GM18519 (cell line): Measurements from ENCODE around the gene SDK1.

ENCODE experiments used
- ATAC-seq: cut with Tn5 transposase; IDR thresholded peaks from one replicate; pipeline ENCODE4 v1.9.1; 2021; ENCODE audit warnings: mild to moderate bottlenecking, moderate library complexity; ENCODE audit not compliant: unreplicated experiment, low FRiP score

SDK1 gene

GRCh38 chr7:3446786-3447185, 145.7 kb downstream of the SDK1 start:
- ATAC-seq: no peak

DNA sequence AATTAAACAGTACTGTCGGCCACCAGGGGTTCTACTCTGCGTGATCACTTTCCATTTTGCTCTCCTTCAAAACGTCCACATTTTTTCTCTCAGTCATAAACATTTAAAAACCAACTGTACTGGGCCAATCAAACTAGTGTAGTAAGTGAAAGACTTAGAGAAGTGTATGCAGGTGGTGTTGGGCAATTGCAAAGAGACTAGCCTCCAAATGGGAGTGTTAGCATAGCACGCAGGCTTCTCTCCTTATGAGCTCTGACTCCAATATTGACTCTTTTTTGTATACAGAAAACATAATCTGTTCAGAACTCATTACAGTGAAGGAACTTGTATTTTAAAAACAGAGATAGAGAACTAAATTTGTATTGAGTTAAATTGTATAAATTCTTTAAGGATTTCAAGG, 150.6 kb downstream of the SDK1 start:
- ATAC-seq: no peak

- no peak for ATAC-seq
Observed at GRCh38 chr7:3453398-3453797, 152.3 kb downstream of the SDK1 start.

DNA sequence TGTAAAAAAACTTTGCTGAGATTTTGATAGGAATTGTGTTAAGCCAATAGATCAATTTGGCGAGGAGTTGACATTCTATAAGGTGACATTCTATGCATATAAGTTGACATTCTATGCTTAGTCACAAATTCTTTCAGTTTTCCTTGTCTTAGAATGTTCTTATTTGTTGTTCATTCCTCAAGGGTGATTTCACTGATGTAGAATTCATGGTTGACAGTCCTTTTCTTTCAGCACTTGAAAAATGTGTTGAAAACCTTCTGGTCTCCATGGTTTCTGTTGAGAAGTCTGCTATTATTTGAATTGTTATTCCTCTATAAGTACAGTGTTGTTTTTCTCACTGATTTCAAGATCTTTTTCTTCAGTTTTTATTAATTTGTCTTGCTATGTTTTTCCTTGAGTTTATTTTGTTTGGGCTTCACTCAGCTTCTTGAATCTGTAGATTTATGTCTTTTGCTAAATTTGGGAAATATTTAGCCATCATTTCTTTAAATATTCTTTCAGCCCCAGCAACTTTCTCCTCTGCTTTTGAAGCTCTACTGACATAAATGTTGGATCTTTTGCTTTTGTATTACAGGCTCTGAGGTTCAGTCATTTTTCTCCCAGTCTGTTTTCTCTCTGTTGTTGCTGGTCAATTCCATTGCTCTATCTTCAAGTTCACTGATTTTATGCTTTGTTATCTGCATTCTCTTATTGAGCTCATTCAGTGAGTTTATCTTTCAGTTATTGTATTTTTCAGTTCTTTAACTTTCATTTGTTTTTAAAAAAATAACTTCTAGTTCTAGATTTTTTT, 154.9 kb downstream of the SDK1 start:
- no peak for ATAC-seq

DNA sequence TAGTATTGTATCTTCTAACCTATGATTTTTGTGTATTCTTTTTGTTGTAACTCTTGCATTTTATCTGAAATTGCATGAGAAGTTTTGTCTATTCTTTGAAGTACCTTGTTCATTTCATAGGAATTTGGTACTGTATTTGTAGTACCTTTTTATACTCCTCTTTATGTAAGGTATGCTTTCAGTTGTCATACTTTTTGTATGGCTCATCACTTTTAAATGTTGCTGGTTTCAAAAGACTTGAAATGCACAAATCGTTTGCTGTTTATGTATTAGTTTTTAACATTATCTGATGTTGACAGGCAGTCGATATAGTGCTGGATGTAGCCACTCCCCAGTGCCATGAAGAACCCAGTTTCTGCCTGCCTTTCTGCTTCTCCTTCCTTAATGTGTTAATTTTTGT, 158.1 kb downstream of the SDK1 start:
- no peak for ATAC-seq

- no peak for ATAC-seq
Observed at GRCh38 chr7:3461923-3462322, 160.9 kb downstream of the SDK1 start.

- ATAC-seq: no peak
Observed at GRCh38 chr7:3463696-3464095, 162.6 kb downstream of the SDK1 start.

DNA sequence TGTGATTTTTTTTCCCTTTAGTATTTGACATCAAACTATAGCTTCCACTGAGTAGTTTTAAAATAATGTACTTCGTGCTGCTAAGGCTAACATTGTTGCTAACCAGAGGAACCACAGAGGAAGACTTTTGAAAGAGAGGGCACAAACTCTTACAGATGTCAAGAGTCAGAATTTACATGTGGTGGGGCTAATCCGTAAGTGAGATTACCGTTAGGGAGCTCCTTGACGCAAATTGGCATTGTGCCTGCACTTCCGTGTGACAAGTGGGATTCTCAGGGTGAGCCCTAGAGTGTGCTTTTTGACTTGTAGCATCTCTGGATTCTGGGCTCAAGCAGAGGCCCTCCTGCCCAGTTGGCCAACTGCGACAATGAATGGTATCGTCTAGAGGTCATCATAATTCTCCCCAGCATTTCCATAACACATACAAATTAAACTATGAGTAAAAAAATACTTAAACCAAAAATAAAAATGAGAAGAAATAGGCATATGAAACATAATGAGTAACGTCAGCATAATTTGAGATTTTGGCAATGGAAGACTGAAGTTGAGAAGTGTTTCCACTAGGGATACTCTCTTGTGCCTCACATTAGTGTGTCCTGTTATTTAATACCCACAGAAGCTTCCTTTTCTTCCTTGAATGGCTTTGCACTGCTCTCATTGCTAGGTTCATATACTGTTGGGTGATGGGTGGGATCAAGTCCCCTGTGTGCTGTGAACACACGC, 164.0 kb downstream of the SDK1 start:
- no peak for ATAC-seq

DNA sequence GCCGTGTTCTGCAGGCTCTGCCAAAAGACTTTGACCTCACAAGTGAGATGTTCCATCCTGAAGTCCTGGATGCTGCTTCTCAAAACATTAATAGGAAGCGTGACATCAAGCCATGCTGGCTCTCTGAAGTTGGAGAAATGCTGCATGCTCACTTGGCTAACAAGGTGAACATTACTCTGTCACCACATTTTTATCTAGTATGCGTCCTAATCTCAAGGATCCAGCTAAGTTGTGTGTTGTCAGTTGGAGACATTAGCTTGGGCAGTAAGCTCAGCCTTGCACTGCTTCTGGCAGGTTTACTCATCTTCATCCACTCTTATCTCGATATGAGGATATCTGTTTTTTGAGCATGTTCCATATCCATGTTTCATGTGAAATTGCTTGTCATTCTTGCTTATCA, 165.2 kb downstream of the SDK1 start:
- ATAC-seq: no peak

- ATAC-seq: no peak
Observed at GRCh38 chr7:3469641-3470040, 168.6 kb downstream of the SDK1 start.

DNA sequence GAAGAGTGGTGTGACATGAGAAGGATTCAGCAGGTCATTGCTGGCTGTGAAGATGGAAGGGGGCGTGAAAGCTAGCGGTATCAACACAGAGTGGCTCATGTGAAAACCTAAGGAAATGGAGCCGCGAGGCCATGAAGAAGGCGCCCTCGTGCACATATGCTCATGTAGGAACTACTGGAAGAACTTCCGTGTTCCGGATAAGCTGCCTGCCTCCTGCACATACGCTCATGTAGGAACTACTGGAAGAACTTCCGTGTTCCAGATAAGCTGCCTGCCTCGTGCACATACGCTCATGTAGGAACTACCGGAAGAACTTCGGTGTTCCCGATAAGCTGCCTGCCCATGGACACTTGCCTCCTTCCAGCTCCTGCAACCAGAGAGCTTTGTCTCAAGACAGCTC, 179.1 kb downstream of the SDK1 start:
- no peak for ATAC-seq

- no peak for ATAC-seq
Observed at GRCh38 chr7:3481435-3481834, 180.4 kb downstream of the SDK1 start.

DNA sequence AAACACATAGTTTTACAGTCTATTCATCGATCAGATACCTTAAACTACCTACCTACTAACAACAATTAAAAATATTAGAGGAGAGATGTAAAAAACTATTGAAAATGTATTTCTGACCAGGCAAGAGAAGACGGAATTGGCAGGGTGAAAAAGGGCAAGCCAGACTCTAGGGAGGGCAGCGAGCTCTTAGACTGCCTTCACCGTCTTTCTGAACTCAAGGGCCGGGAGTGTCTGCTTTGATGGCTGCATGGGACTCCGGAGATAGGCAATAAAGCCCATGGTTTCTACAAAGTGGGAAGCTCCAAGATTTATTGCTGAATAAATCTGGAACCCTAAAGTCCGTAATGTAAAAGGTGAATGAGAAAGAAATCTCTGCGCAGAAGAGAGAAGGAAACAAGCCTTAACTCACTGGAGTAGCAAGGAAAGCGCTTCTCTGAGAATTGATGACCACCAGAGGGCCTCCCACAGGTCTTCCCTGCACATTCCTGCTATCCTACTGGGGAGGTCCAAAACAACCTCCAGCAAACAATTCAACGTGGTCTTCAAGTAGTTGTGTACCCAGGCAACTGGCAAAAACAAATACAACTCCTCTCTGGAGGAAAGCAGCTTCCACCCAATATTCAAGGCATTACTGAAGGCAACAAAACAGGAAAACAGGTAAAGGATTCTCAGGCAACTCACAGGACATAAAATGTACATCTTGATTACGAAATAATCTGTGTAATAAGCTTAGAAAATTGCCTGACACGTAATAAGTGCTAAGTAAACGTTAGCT, 181.3 kb downstream of the SDK1 start:
- no peak for ATAC-seq

- no peak for ATAC-seq
Observed at GRCh38 chr7:3486841-3487240, 185.8 kb downstream of the SDK1 start.

DNA sequence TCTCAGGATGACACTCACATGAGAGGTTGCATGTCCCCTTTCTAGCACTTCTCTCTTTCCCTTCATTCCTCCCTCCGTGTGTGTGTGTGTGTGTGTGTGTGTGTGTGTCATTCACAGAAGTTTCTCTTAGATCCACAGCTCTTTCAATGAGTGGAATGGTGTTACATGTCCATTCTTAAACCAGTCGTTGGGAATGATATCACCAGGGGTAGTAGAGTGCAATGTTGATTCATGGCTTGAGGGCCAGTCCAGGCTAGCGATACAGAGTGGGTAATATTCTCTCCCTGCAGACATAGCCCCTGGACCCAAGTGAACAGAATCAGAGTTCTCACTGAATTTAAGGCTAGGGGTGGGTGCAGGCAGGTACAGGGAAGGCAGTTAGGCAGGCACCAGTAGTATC, 187.8 kb downstream of the SDK1 start:
- no peak for ATAC-seq

GRCh38 chr7:3493499-3493898, 192.4 kb downstream of the SDK1 start:
- ATAC-seq: no peak

DNA sequence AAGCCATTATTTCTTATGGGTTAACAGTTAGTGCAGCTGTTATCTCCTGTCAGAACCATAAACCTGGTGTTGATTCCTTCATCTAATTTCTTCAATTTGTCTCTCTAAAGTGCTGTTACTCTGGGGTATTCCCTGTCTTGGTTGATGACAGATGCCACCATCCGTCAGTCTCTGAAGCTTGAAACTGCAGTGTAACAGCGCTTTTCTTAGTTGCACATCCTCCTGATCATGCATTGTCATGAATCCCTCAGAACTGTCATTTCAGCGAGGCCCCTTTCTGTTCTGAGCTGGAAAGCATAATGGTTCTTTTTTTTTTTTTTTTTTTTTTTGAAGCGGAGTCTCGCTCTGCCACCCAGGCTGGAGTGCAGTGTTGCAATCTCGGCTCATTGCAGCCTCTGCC, 193.9 kb downstream of the SDK1 start:
- no peak for ATAC-seq

- no peak for ATAC-seq
Observed at GRCh38 chr7:3495530-3495929, 194.5 kb downstream of the SDK1 start.

GRCh38 chr7:3495954-3496353, 194.9 kb downstream of the SDK1 start:
- no peak for ATAC-seq

- no peak for ATAC-seq
Observed at GRCh38 chr7:3497796-3498195, 196.7 kb downstream of the SDK1 start.

GRCh38 chr7:3501671-3502070, 200.6 kb downstream of the SDK1 start:
- no peak for ATAC-seq
